Endothelial cell of umbilical vein (primary cell): ENCODE measurements around the gene MED27. TPM values are rescaled to one million over a fixed set of nuclear protein-coding genes. Genes with fewer than 3 reads are reported as not detected.

Source experiments
- BruUV-seq: library from RNA; stranded (reverse); fragments of 400-500 nt; replicated peaks from 2 replicates; lab custom pipeline; 2021; lab: Mats Ljungman, UMichigan
- CTCF ChIA-PET: fragments of 300-600, 350-600 bp; sonication (Branson Sonifier 250); formaldehyde crosslinking; loops from one replicate; lab custom pipeline; 2021; ENCODE audit warnings: antibody characterized with exemption, inconsistent platforms; lab: Charles Lee
- POLR2A ChIA-PET: fragments of 300-600, 350-600 bp; sonication (Branson Sonifier 250); formaldehyde crosslinking; loops from one replicate; lab custom pipeline; 2021; ENCODE audit warnings: antibody characterized with exemption, inconsistent platforms; lab: Charles Lee
- DNase-seq: peaks from one replicate; pipeline ENCODE4 v3.0.0-alpha.2; 2011; ENCODE audit warnings: low read depth, low spot score
- FAIRE-seq: peaks from 2 replicates; lab custom pipeline; 2011; peaks lifted over from hg19 to GRCh38; lab: Jason Lieb, UNC
- H2AFZ ChIP-seq: 2 replicates; pipeline ENCODE4 v1.6.0; 2012; ENCODE audit warnings: low read depth, low read length, control low read depth, inconsistent platforms
- H3K27ac ChIP-seq: 2 replicates; pipeline ENCODE4 v1.5.1; 2011; ENCODE audit warnings: low read depth, mild to moderate bottlenecking, control low read depth, low read length, moderate library complexity; ENCODE audit not compliant: insufficient read depth
- H3K27me3 ChIP-seq, 2 experiments: 2 replicates each; pipeline versions ENCODE4 v1.6.0 to v1.6.1; 2011; ENCODE audit warnings: low read length in 2 of 2, mixed read lengths in 1 of 2; ENCODE audit not compliant: control insufficient read depth in 2 of 2, insufficient read depth in 2 of 2
- H3K36me3 ChIP-seq, 2 experiments: 2 replicates in 1 of 2; 3 replicates in 1 of 2; pipeline ENCODE4 v1.5.1; 2011; ENCODE audit warnings: low read length in 2 of 2, mild to moderate bottlenecking in 1 of 2, moderate library complexity in 1 of 2; ENCODE audit not compliant: control insufficient read depth in 2 of 2, insufficient read depth in 2 of 2; ENCODE audit errors: extremely low read depth in 1 of 2
- H3K4me1 ChIP-seq: 3 replicates; pipeline ENCODE4 v1.5.1; 2011; ENCODE audit warnings: mild to moderate bottlenecking, low read length; ENCODE audit not compliant: control insufficient read depth, insufficient read depth; ENCODE audit errors: extremely low read depth
- H3K4me2 ChIP-seq: 2 replicates; pipeline ENCODE4 v1.6.1; 2011; ENCODE audit warnings: low read length, control low read depth, mixed read lengths; ENCODE audit not compliant: insufficient read depth
- H3K4me3 ChIP-seq, 3 experiments: fragments of 200-600 bp in 1 of 3; sonication (generic), shearing (Covaris generic) in 1 of 3; replicated peaks in 1 of 3; 2 replicates each; pipeline ENCODE4 v1.5.1; 2011 to 2016; ENCODE audit warnings: control low read depth in 3 of 3, low read length in 3 of 3, mild to moderate bottlenecking in 2 of 3, inconsistent platforms in 1 of 3, low read depth in 1 of 3, moderate library complexity in 1 of 3; ENCODE audit not compliant: insufficient read depth in 1 of 3
- H3K79me2 ChIP-seq: 2 replicates; pipeline ENCODE4 v1.6.0; 2012; ENCODE audit warnings: low read length, inconsistent platforms; ENCODE audit not compliant: control insufficient read depth, insufficient read depth
- H3K9ac ChIP-seq: replicated peaks from 2 replicates; pipeline ENCODE3; 2011; ENCODE audit warnings: low read length, control low read depth; ENCODE audit not compliant: insufficient read depth; ENCODE audit errors: extremely low read depth
- H3K9me1 ChIP-seq: replicated peaks from 3 replicates; pipeline ENCODE4 v1.6.0; 2011; ENCODE audit warnings: mild to moderate bottlenecking, low read length; ENCODE audit not compliant: control insufficient read depth, insufficient read depth; ENCODE audit errors: extremely low read depth
- H3K9me3 ChIP-seq: replicated peaks from 2 replicates; pipeline ENCODE4 v1.5.1; 2012; ENCODE audit warnings: low read length, inconsistent platforms; ENCODE audit not compliant: control insufficient read depth, insufficient read depth
- H4K20me1 ChIP-seq: replicated peaks from 2 replicates; pipeline ENCODE3; 2011; ENCODE audit warnings: mild to moderate bottlenecking, low read length; ENCODE audit not compliant: control insufficient read depth, insufficient read depth; ENCODE audit errors: extremely low read depth
- EZH2 ChIP-seq: IDR thresholded peaks from 2 replicates; pipeline ENCODE4 v1.6.1; 2012; ENCODE audit warnings: borderline replicate concordance, low read depth, mild to moderate bottlenecking, moderate library complexity, low read length, inconsistent platforms; ENCODE audit not compliant: severe bottlenecking
- FOS ChIP-seq: IDR thresholded peaks from 2 replicates; pipeline ENCODE4 v1.6.1; 2011; ENCODE audit warnings: mild to moderate bottlenecking, low read length, moderate library complexity, borderline replicate concordance; ENCODE audit not compliant: insufficient read depth
- GATA2 ChIP-seq: IDR thresholded peaks from 2 replicates; pipeline ENCODE4 v1.7.0; 2011; ENCODE audit warnings: low read depth, mild to moderate bottlenecking, moderate library complexity, mixed read lengths, low read length; ENCODE audit not compliant: insufficient read length, insufficient read depth
- JUN ChIP-seq: IDR thresholded peaks from 2 replicates; pipeline ENCODE4 v1.6.1; 2011; ENCODE audit warnings: borderline replicate concordance, low read depth; ENCODE audit not compliant: insufficient read length, insufficient read depth
- MAX ChIP-seq: IDR thresholded peaks from 2 replicates; pipeline ENCODE4 v1.6.1; 2011; ENCODE audit not compliant: insufficient read depth, insufficient read length
- MYC ChIP-seq: IDR thresholded peaks from one replicate; pipeline ENCODE4 v1.6.1; 2011; ENCODE audit warnings: mild to moderate bottlenecking, low read depth, low read length
- POLR2A ChIP-seq: IDR thresholded peaks from 2 replicates; pipeline ENCODE4 v1.6.1; 2012; ENCODE audit warnings: low read depth, mild to moderate bottlenecking, control low read depth, low read length
- POLR2AphosphoS5 ChIP-seq: IDR thresholded peaks from 2 replicates; pipeline ENCODE4 v1.6.1; 2012; ENCODE audit warnings: low read depth, mild to moderate bottlenecking, control low read depth, low read length, moderate library complexity; ENCODE audit not compliant: insufficient read depth
- dilution Hi-C: fragments of 300-500 bp; cut with MboI; formaldehyde crosslinking; loops from one replicate; pipeline ENCODE4 v1.15.0; 2019; ENCODE audit warnings: low sequenced_read_pairs; ENCODE audit not compliant: extremely low pct_ligation_motif_present
- intact Hi-C: fragments of 100-400 bp; cut with micrococcal nuclease; formaldehyde crosslinking; loops from one replicate; pipeline ENCODE4 v1.10.0; 2022
- polyA plus RNA-seq, 4 experiments: library from polyadenylated mRNA; depleted of rRNA in 3 of 4; stranded (reverse) in 3 of 4; unstranded in 1 of 4; fragments of >200 nt; gene quantifications; 2 replicates each; pipeline versions ENCODE4 v1.2.1 to v1.2.3, GENCODE V29; 2011 to 2012; ENCODE audit warnings: missing spikeins in 1 of 4
- total RNA-seq: library from RNA; stranded (reverse); gene quantifications from 2 replicates; pipeline ENCODE4 v1.2.3, GENCODE V29; 2021
- TF ChIP-seq, protein P1 (sequence below), 2 donors: IDR thresholded peaks; 1 replicate in 1 of 2; 2 replicates in 1 of 2; pipeline ENCODE4 v1.5.1; 2011; ENCODE audit warnings: low read length in 2 of 2, mild to moderate bottlenecking in 2 of 2, moderate library complexity in 2 of 2, control low read depth in 1 of 2, inconsistent platforms in 1 of 2, low read depth in 1 of 2; ENCODE audit not compliant: insufficient read depth in 1 of 2; ENCODE audit errors: extremely low read depth in 1 of 2

The MED27 gene
- total and polyA plus RNA-seq, 2 donors (not counting 3 experiments of a cell fraction or from before 2014, with no cell fraction given): 27.9 to 47.8 TPM

DNA sequence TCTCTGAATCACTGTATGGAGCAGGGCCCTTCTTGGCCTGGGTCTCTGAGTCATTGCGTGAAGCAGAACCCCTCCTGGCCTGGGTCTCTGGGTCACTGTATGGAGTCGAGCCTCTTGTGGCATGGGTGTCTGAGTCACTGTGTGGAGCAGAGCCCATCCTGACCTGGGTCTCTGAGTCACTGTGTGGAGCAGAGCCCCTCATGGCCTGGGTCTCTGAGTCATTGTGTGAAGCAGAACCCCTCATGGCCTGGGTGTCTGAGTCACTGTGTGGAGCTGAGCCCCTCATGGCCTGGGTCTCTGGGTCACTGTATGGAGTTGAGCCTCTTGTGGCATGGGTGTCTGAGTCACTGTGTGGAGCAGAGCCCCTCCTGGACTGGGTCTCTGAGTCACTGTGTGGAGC is 245.8 kb downstream of the MED27 start:
- Histone ChIP-seq H3K4me3 (no peak overlapping the region), H3K4me2 (no peak overlapping the region), H2AFZ (no peak overlapping the region), H4K20me1 (no peaks in the 10 kb centered on the region), H3K9me3 (peaks cover 4% of the 10 kb centered on the region), H3K9ac (no peak overlapping the region), H3K79me2 (no peaks in the 10 kb centered on the region), H3K36me3 (no peaks in the 10 kb centered on the region), H3K27me3 (peaks cover 0 to 2% of the 10 kb centered on the region in 2 experiments), H3K27ac (no peak overlapping the region), H3K9me1 (no peaks in the 10 kb centered on the region), H3K4me1 (no peaks in the 10 kb centered on the region)
- no TSS peak for BruUV-seq
- TF ChIP-seq MYC (no peak), FOS (no peak), MAX (no peak), GATA2 (no peak), JUN (no peak), EZH2 (no peak), POLR2AphosphoS5 (no peak), POLR2A (no peak)
- TF ChIP-seq, protein P1, sequence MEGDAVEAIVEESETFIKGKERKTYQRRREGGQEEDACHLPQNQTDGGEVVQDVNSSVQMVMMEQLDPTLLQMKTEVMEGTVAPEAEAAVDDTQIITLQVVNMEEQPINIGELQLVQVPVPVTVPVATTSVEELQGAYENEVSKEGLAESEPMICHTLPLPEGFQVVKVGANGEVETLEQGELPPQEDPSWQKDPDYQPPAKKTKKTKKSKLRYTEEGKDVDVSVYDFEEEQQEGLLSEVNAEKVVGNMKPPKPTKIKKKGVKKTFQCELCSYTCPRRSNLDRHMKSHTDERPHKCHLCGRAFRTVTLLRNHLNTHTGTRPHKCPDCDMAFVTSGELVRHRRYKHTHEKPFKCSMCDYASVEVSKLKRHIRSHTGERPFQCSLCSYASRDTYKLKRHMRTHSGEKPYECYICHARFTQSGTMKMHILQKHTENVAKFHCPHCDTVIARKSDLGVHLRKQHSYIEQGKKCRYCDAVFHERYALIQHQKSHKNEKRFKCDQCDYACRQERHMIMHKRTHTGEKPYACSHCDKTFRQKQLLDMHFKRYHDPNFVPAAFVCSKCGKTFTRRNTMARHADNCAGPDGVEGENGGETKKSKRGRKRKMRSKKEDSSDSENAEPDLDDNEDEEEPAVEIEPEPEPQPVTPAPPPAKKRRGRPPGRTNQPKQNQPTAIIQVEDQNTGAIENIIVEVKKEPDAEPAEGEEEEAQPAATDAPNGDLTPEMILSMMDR (IDR thresholded peaks at IDR 0.05; ENCODE audit: extremely low read depth in 1 of 2, insufficient read depth in 1 of 2, low read depth in 1 of 2, low read length in 2 of 2): no peak
- dilution Hi-C loops (no loop called here), intact Hi-C loops (no loop called here)
- POLR2A ChIA-PET: no interaction called here
- no peak for DNase-seq
- no peak for FAIRE-seq
- CTCF ChIA-PET: no interaction called here
